CD14-positive monocyte (primary cell): Measurements from ENCODE around the gene IL1R2. TPM values are rescaled to one million over a fixed set of nuclear protein-coding genes. Genes with fewer than 3 reads are reported as not detected.
A peak's percentile ranks its signal among the peaks of the same experiment; 100 is the strongest.

Source experiments
- DNase-seq, 3 donors: peaks; one replicate each; pipeline ENCODE4 v3.0.0-alpha.2; 2011 to 2022
- H2AFZ ChIP-seq: 2 replicates; pipeline ENCODE4 v1.6.0; 2012; ENCODE audit warnings: mild to moderate bottlenecking, low read depth, low read length, inconsistent platforms; ENCODE audit not compliant: insufficient read depth, poor library complexity, severe bottlenecking
- H3K27ac ChIP-seq, 2 donors: 1 replicate in 1 of 2; 2 replicates in 1 of 2; pipeline ENCODE4 v1.5.1; 2012 to 2013; ENCODE audit warnings: low read length in 2 of 2, control low read depth in 1 of 2, inconsistent platforms in 1 of 2, low read depth in 1 of 2, mild to moderate bottlenecking in 1 of 2
- H3K27me3 ChIP-seq, 2 donors: one replicate each; pipeline versions ENCODE4 v1.6.0 to v1.6.1; 2011 to 2013; ENCODE audit warnings: low read length in 2 of 2; ENCODE audit not compliant: control insufficient read depth in 2 of 2, insufficient read depth in 2 of 2
- H3K36me3 ChIP-seq, 2 donors: replicated peaks in 1 of 2; 1 replicate in 1 of 2; 2 replicates in 1 of 2; pipeline versions ENCODE4 v1.5.1 to v1.6.1; 2012 to 2013; ENCODE audit warnings: low read length in 2 of 2, control low read depth in 1 of 2, inconsistent platforms in 1 of 2, mild to moderate bottlenecking in 1 of 2; ENCODE audit not compliant: insufficient read depth in 2 of 2, control insufficient read depth in 1 of 2
- H3K4me1 ChIP-seq, 2 donors: 1 replicate in 1 of 2; 2 replicates in 1 of 2; pipeline versions ENCODE4 v1.5.1 to v1.6.1; 2012 to 2013; ENCODE audit warnings: low read length in 2 of 2, control low read depth in 1 of 2, inconsistent platforms in 1 of 2, mild to moderate bottlenecking in 1 of 2, moderate library complexity in 1 of 2; ENCODE audit not compliant: insufficient read depth in 2 of 2, control insufficient read depth in 1 of 2
- H3K4me2 ChIP-seq: replicated peaks from 2 replicates; pipeline ENCODE3; 2012; ENCODE audit warnings: low read length, moderate library complexity, mild to moderate bottlenecking; ENCODE audit not compliant: poor library complexity, severe bottlenecking; ENCODE audit errors: extremely low read depth
- H3K4me3 ChIP-seq, 3 experiments: fragments of 200-600 bp in 1 of 3; sonication (generic) in 1 of 3; replicated peaks in 1 of 3; 1 replicate in 2 of 3; 2 replicates in 1 of 3; pipeline ENCODE4 v1.5.1; 2011 to 2013; ENCODE audit warnings: low read length in 3 of 3, mild to moderate bottlenecking in 3 of 3, control low read depth in 2 of 3, low read depth in 2 of 3, inconsistent platforms in 1 of 3, moderate library complexity in 1 of 3
- H3K79me2 ChIP-seq: 2 replicates; pipeline ENCODE4 v1.6.0; 2012; ENCODE audit warnings: mild to moderate bottlenecking, control low read depth, inconsistent platforms, low read length, moderate library complexity; ENCODE audit not compliant: insufficient read depth
- H3K9ac ChIP-seq: 2 replicates; pipeline ENCODE4 v1.6.0; 2017; ENCODE audit warnings: low read length, mild to moderate bottlenecking; ENCODE audit not compliant: insufficient read depth, poor library complexity, severe bottlenecking
- H3K9me3 ChIP-seq, 2 donors: replicated peaks in 1 of 2; 1 replicate in 1 of 2; 2 replicates in 1 of 2; pipeline versions ENCODE4 v1.5.1 to v1.6.1; 2012 to 2013; ENCODE audit warnings: low read length in 2 of 2, control low read depth in 1 of 2; ENCODE audit not compliant: control insufficient read depth in 1 of 2, insufficient read depth in 1 of 2
- H4K20me1 ChIP-seq: 2 replicates; pipeline ENCODE4 v1.6.0; 2012; ENCODE audit warnings: mild to moderate bottlenecking, low read length, control low read depth, moderate library complexity; ENCODE audit not compliant: insufficient read depth
- H3K27ac Mint-ChIP-seq, 7 donors: one replicate each; pipeline ENCODE4 v1.8.0; 2020; ENCODE audit warnings: mild to moderate bottlenecking in 7 of 7, mixed read lengths in 7 of 7, moderate library complexity in 6 of 7, inconsistent platforms in 2 of 7
- H3K27me3 Mint-ChIP-seq, 3 donors: one replicate each; pipeline ENCODE4 v1.8.0; 2021 to 2022; ENCODE audit warnings: low read depth in 3 of 3, mild to moderate bottlenecking in 3 of 3, mixed read lengths in 3 of 3, moderate library complexity in 3 of 3, inconsistent platforms in 1 of 3
- H3K36me3 Mint-ChIP-seq, 2 donors: one replicate each; pipeline ENCODE4 v1.8.0; 2020; ENCODE audit warnings: mixed read lengths in 2 of 2, inconsistent platforms in 1 of 2, mild to moderate bottlenecking in 1 of 2
- H3K4me1 Mint-ChIP-seq: one replicate; pipeline ENCODE4 v1.8.0; 2020; ENCODE audit warnings: mild to moderate bottlenecking, mixed read lengths
- H3K4me3 Mint-ChIP-seq, 2 donors: one replicate each; pipeline ENCODE4 v1.8.0; 2020; ENCODE audit warnings: mild to moderate bottlenecking in 2 of 2, mixed read lengths in 2 of 2, moderate library complexity in 1 of 2
- H3K9me3 Mint-ChIP-seq, 7 donors: one replicate each; pipeline ENCODE4 v1.8.0; 2020 to 2022; ENCODE audit warnings: mixed read lengths in 7 of 7, mild to moderate bottlenecking in 6 of 7, moderate library complexity in 6 of 7, inconsistent platforms in 2 of 7
- WGBS: methylation state at CpG from one replicate; pipeline ENCODE4 v1.1.5; 2013; ENCODE audit warnings: missing lambda C conversion rate; ENCODE audit not compliant: insufficient coverage; 5-methylcytosine and 5-hydroxymethylcytosine counted together
- intact Hi-C, 2 donors: fragments of 100-400 bp; cut with micrococcal nuclease; formaldehyde crosslinking; loops; one replicate each; pipeline versions ENCODE4 v1.15.0 to v1.15.1; 2023
- polyA plus RNA-seq, 3 donors: library from polyadenylated mRNA; depleted of rRNA in 1 of 3; unstranded in 2 of 3; stranded (reverse) in 1 of 3; fragments of 300-500 nt in 2 of 3; fragments of >200 nt in 1 of 3; fragmentation: Illumina TruSeq in 2 of 3; gene quantifications; 1 replicate in 2 of 3; 2 replicates in 1 of 3; pipeline ENCODE4 v1.2.3, GENCODE V29; 2012 to 2021
- TF ChIP-seq, protein P1 (sequence below): fragments of 200-600 bp; IDR thresholded peaks from one replicate; pipeline ENCODE4 v1.8.0; 2022; ENCODE audit warnings: antibody characterized with exemption, mild to moderate bottlenecking

IL1R2 gene
- polyA plus RNA-seq, 3 donors, result 5.9 to 12.0 (median 6.2) TPM

GRCh38 chr2:102030502-102030854, 38.7 kb downstream of the IL1R2 start:
- Mint-ChIP-seq H3K27me3 (peaks cover 0 to 5% (median 0%) of the 10 kb centered on the region in 3 donors), H3K4me1 (peaks cover 61% of the 10 kb centered on the region), H3K36me3 (peaks cover 3 to 7% of the 10 kb centered on the region in 2 donors), H3K27ac (no peak overlapping the region), H3K4me3 (no peak overlapping the region), H3K9me3 (peaks cover 0 to 3% (median 0%) of the 10 kb centered on the region in 7 donors)
- H2AFZ ChIP-seq, result no peak overlapping the region
- WGBS, result no CpG with 5 or more reads among the region's 1 CpG
- no peaks in the 10 kb centered on the region for H3K9me3 ChIP-seq
- H3K4me1 ChIP-seq, result peaks cover 45 to 59% of the 10 kb centered on the region in 2 donors
- H3K4me2 ChIP-seq, result no peak overlapping the region
- no peaks in the 10 kb centered on the region for H3K27me3 ChIP-seq
- H3K9ac ChIP-seq, result no peak overlapping the region
- H3K36me3 ChIP-seq, result no peaks in the 10 kb centered on the region
- peak overlapping the region in 1 of 2 donors; percentile 49 for H3K27ac ChIP-seq
- H3K79me2 ChIP-seq, result no peaks in the 10 kb centered on the region
- no peak overlapping the region for H3K4me3 ChIP-seq
- no peak for DNase-seq
- TF ChIP-seq, protein P1, sequence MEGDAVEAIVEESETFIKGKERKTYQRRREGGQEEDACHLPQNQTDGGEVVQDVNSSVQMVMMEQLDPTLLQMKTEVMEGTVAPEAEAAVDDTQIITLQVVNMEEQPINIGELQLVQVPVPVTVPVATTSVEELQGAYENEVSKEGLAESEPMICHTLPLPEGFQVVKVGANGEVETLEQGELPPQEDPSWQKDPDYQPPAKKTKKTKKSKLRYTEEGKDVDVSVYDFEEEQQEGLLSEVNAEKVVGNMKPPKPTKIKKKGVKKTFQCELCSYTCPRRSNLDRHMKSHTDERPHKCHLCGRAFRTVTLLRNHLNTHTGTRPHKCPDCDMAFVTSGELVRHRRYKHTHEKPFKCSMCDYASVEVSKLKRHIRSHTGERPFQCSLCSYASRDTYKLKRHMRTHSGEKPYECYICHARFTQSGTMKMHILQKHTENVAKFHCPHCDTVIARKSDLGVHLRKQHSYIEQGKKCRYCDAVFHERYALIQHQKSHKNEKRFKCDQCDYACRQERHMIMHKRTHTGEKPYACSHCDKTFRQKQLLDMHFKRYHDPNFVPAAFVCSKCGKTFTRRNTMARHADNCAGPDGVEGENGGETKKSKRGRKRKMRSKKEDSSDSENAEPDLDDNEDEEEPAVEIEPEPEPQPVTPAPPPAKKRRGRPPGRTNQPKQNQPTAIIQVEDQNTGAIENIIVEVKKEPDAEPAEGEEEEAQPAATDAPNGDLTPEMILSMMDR, result no peak
- H4K20me1 ChIP-seq, result no peaks in the 10 kb centered on the region
- intact Hi-C loops, result no loop called here

DNA sequence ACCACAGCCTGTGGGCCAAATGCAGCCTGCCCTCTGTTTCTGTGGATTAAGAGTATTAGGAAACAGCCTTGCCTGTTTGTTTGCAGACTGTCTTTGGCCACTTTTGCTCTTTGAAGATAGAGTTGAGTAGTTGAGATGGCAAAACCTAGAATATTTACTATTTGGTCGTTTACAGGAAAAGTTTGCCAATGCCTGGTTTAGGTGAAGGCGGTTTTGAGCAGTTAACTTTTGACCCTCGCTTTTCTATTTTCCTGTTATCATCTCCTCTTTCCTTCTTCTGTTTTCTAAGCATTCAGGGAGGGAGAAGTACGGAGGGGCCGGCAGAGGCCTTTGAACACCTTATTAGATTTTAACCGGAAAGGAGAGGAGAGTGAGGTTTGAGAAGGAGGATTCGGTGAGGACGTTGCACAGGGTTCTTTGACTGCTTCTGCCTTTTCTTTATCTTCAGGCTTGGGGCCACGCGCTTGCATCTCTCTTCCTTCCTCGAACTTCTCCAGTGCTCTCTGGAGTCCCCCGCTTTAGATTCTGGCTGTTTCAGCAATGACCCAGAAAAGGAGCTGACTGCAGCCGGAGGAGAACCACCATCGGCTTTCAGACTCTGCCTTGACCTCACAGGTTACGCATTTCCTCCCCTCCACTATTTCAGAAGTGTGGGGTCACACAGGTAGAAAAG, 39.2 kb downstream of the IL1R2 start:
- peaks cover 0 to 5% (median 0%) of the 10 kb centered on the region in 3 donors for H3K27me3 Mint-ChIP-seq
- Histone ChIP-seq H3K4me3 (peak overlapping the region in 1 of 3 experiments; percentile 7), H4K20me1 (no peaks in the 10 kb centered on the region), H3K79me2 (no peaks in the 10 kb centered on the region), H2AFZ (peak overlapping the region; percentile 64), H3K4me1 (peaks cover 46 to 59% of the 10 kb centered on the region in 2 donors), H3K27ac (peak overlapping the region; percentile 9 to 49), H3K36me3 (no peaks in the 10 kb centered on the region), H3K9me3 (no peaks in the 10 kb centered on the region), H3K9ac (no peak overlapping the region), H3K4me2 (peak overlapping the region; percentile 19), H3K27me3 (no peaks in the 10 kb centered on the region)
- H3K4me3 Mint-ChIP-seq, result peak overlapping the region in 1 of 2 donors; percentile 46
- H3K27ac Mint-ChIP-seq, result peak overlapping the region in 5 of 7 donors; percentile 36 to 80 (median 68)
- peaks cover 0 to 6% (median 0%) of the 10 kb centered on the region in 7 donors for H3K9me3 Mint-ChIP-seq
- DNase-seq, result no peak
- intact Hi-C loops, result no loop called here
- peaks cover 59% of the 10 kb centered on the region for H3K4me1 Mint-ChIP-seq
- peaks cover 3 to 7% of the 10 kb centered on the region in 2 donors for H3K36me3 Mint-ChIP-seq
- TF ChIP-seq, protein P1, result no peak
- 7% methylated on average over 4 of the region's 15 CpGs for WGBS
